HepG2 (cell line): ENCODE results near the gene CAPRIN1. TPM values are rescaled to one million over a fixed set of nuclear protein-coding genes. Genes with fewer than 3 reads are reported as not detected.

Source experiments
- AGO2 ChIP-seq: fragments of 200-400 bp; formaldehyde crosslinking; optimal IDR thresholded peaks from 2 replicates; pipeline ENCODE3; 2017; ENCODE audit warnings: mild to moderate bottlenecking, low read depth, low read length, moderate library complexity
- ASH2L ChIP-seq: fragments of 300-600, 200-600 bp; sonication (generic); IDR thresholded peaks from 2 replicates; pipeline ENCODE4 v1.7.0; 2017; ENCODE audit warnings: low read depth, mild to moderate bottlenecking, moderate library complexity, mixed read lengths, low read length; ENCODE audit not compliant: insufficient read length
- ELF1 ChIP-seq: sonication (generic); formaldehyde crosslinking; IDR thresholded peaks from 2 replicates; pipeline ENCODE4 v1.4.0; 2020; ENCODE audit warnings: missing genetic modification reagents
- GATAD2A ChIP-seq: IDR thresholded peaks from 2 replicates; pipeline ENCODE4 v1.6.1; 2016
- HMG20A ChIP-seq: IDR thresholded peaks from 2 replicates; pipeline ENCODE4 v1.6.1; 2016; ENCODE audit warnings: borderline replicate concordance
- JUN ChIP-seq: sonication (generic); formaldehyde crosslinking; IDR thresholded peaks from 2 replicates; pipeline ENCODE4 v1.4.0; 2020; ENCODE audit warnings: mild to moderate bottlenecking, missing genetic modification reagents
- KLF16 ChIP-seq, 2 experiments: sonication (generic) in 1 of 2; formaldehyde crosslinking in 1 of 2; IDR thresholded peaks; 2 replicates each; pipeline versions ENCODE4 v1.6.1 to v1.8.0; 2016 to 2023; ENCODE audit warnings: missing genetic modification reagents in 2 of 2, missing compliant biosample characterization in 1 of 2
- MTA1 ChIP-seq: sonication (generic); formaldehyde crosslinking; IDR thresholded peaks from 2 replicates; pipeline ENCODE4 v1.4.0; 2020; ENCODE audit warnings: missing genetic modification reagents, mild to moderate bottlenecking, borderline replicate concordance
- NFKBIZ ChIP-seq: IDR thresholded peaks from 2 replicates; pipeline ENCODE4 v1.6.1; 2018; ENCODE audit warnings: missing genetic modification reagents, missing compliant biosample characterization
- RBM22 ChIP-seq: fragments of 200-400 bp; formaldehyde crosslinking; optimal IDR thresholded peaks from 2 replicates; pipeline ENCODE3; 2017; ENCODE audit warnings: mild to moderate bottlenecking, low read length, moderate library complexity
- RFX1 ChIP-seq: fragments of 450-650 bp; IDR thresholded peaks from 2 replicates; pipeline ENCODE4 v1.6.1; 2017
- RFX5 ChIP-seq: IDR thresholded peaks from 2 replicates; pipeline ENCODE4 v1.6.1; 2011; ENCODE audit warnings: low read depth, low read length, improper control_type of control experiment
- RXRA ChIP-seq: sonication (generic); formaldehyde crosslinking; IDR thresholded peaks from 2 replicates; pipeline ENCODE4 v1.5.1; 2020; ENCODE audit warnings: missing genetic modification reagents
- TBP ChIP-seq: sonication (generic); formaldehyde crosslinking; IDR thresholded peaks from 2 replicates; pipeline ENCODE4 v1.5.0; 2020; ENCODE audit warnings: missing genetic modification reagents
- ZNF333 ChIP-seq: sonication (generic); formaldehyde crosslinking; IDR thresholded peaks from 2 replicates; pipeline ENCODE4 v1.4.0; 2020; ENCODE audit warnings: mild to moderate bottlenecking, missing genetic modification reagents, borderline replicate concordance
- ZNF350 ChIP-seq: sonication (generic); formaldehyde crosslinking; IDR thresholded peaks from 2 replicates; pipeline ENCODE4 v1.4.0; 2020; ENCODE audit warnings: mild to moderate bottlenecking, low read depth, missing genetic modification reagents, borderline replicate concordance
- ZNF468 ChIP-seq: sonication (generic); formaldehyde crosslinking; IDR thresholded peaks from 2 replicates; pipeline ENCODE4 v1.8.0; 2022; ENCODE audit warnings: mild to moderate bottlenecking, moderate library complexity, missing genetic modification reagents
- ZNF550 ChIP-seq: sonication (generic); formaldehyde crosslinking; IDR thresholded peaks from 2 replicates; pipeline ENCODE4 v1.4.0; 2020; ENCODE audit warnings: mild to moderate bottlenecking, missing genetic modification reagents, borderline replicate concordance
- polyA plus RNA-seq, 8 experiments: library from polyadenylated mRNA; depleted of rRNA in 3 of 8; stranded (reverse) in 7 of 8; unstranded in 1 of 8; fragments of >200 nt; fragmentation: Illumina TruSeq in 4 of 8; extraction: Trizol in 4 of 8; gene quantifications; 2 replicates each; pipeline versions ENCODE4 v1.2.1 to v1.2.3, GENCODE V29; 2011 to 2016; ENCODE audit warnings: low read depth in 4 of 8, missing spikeins in 1 of 8, mixed read lengths in 1 of 8; ENCODE audit not compliant: insufficient read depth in 1 of 8
- total RNA-seq, 5 experiments: library from RNA; depleted of rRNA; stranded (reverse); fragments of >200 nt; fragmentation: Illumina TruSeq; extraction: Trizol; gene quantifications; 2 replicates each; pipeline ENCODE4 v1.2.3, GENCODE V29; 2016; ENCODE audit warnings: low read depth in 1 of 5
- TF ChIP-seq, protein P1 (sequence below): sonication (generic); formaldehyde crosslinking; IDR thresholded peaks from 2 replicates; pipeline ENCODE4 v1.4.0; 2020; ENCODE audit warnings: missing genetic modification reagents
- TF ChIP-seq, protein P2 (sequence below): sonication (generic); formaldehyde crosslinking; IDR thresholded peaks from 2 replicates; pipeline ENCODE4 v1.4.0; 2020; ENCODE audit warnings: missing genetic modification reagents
- TF ChIP-seq, protein P3 (sequence below): IDR thresholded peaks from 2 replicates; pipeline ENCODE4 v1.6.1; 2016

Gene CAPRIN1
- total and polyA plus RNA-seq, 2 of the 13 experiments (the other 11 are each of a cell fraction or from before 2014, with no cell fraction given) = 114 to 162 TPM

DNA sequence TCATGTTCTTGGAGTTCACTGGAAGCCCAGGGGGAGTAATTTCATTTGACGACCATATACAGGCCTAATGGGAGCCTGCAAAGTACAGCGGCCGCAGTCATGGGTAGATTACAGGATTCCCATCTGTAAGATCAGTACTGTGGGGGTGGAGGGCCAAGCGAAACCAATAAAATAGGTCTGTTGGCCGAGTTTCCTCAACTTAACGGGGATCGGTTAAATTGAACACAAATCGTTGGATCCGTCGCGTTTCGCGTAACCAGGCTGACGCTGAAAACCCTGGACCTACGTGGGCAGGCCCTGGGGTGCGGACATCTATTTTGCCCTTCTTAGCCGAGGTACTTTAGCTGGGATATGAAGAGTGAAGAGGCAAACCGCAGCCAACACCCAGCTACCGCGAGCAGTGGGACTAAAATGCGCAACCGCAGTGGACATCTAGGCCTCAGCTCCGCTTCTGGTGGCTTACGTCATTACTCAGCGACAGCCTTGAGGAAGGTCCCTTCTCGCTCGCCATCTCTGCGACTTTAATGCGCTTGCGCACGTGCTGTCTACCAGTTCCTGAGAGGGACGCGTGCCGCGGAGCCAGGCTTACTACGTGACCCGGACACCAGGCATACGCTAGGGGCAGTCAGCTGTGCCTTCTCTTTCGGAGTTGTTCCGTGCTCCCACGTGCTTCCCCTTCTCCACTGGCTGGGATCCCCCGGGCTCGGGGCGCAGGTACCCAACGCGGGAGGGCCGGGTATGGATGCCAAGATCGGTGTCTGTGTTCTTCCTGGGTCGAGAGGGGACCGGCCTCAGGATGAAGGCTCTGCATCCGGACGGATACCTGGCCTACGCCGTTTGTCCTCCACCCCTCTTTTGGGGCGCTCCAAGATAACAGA lies 53.8 kb downstream of the CAPRIN1 start, which contains the start of gene NAT10 (continued):
- TF ChIP-seq GATAD2A (CRISPR knock-in tag) (peak; percentile 47; the same call in 1 of the 2 replicates), RFX1 (no peak), ZNF550 (CRISPR knock-in tag) (0 out of 2 replicates have a peak, but pooled peaks have one; percentile 82), AGO2 (peak; percentile 95), RXRA (CRISPR knock-in tag) (peak; percentile 83), ELF1 (CRISPR knock-in tag) (peak; percentile 85), ZNF350 (CRISPR knock-in tag) (peak; percentile 93), KLF16 (CRISPR knock-in tag; IDR thresholded peaks at IDR 0.05) (peak; percentile 76 to 91; a peak in 2 of 4 replicates), HMG20A (0 out of 2 replicates have a peak, but pooled peaks have one; percentile 40), ZNF333 (CRISPR knock-in tag) (no peak), MTA1 (CRISPR knock-in tag) (peak; percentile 69; the same call in 1 of the 2 replicates), ASH2L (peak; percentile 89), RBM22 (peak; percentile 91), RFX5 (no peak), TBP (CRISPR knock-in tag) (no peak), JUN (CRISPR knock-in tag) (0 out of 2 replicates have a peak, but pooled peaks have one; percentile 58), NFKBIZ (CRISPR knock-in tag) (no peak), ZNF468 (no peak)
- TF ChIP-seq, protein P1, sequence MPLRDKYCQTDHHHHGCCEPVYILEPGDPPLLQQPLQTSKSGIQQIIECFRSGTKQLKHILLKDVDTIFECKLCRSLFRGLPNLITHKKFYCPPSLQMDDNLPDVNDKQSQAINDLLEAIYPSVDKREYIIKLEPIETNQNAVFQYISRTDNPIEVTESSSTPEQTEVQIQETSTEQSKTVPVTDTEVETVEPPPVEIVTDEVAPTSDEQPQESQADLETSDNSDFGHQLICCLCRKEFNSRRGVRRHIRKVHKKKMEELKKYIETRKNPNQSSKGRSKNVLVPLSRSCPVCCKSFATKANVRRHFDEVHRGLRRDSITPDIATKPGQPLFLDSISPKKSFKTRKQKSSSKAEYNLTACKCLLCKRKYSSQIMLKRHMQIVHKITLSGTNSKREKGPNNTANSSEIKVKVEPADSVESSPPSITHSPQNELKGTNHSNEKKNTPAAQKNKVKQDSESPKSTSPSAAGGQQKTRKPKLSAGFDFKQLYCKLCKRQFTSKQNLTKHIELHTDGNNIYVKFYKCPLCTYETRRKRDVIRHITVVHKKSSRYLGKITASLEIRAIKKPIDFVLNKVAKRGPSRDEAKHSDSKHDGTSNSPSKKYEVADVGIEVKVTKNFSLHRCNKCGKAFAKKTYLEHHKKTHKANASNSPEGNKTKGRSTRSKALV (CRISPR knock-in tag) = peak; percentile 61; the same call in 1 of the 2 replicates
- TF ChIP-seq, protein P2, sequence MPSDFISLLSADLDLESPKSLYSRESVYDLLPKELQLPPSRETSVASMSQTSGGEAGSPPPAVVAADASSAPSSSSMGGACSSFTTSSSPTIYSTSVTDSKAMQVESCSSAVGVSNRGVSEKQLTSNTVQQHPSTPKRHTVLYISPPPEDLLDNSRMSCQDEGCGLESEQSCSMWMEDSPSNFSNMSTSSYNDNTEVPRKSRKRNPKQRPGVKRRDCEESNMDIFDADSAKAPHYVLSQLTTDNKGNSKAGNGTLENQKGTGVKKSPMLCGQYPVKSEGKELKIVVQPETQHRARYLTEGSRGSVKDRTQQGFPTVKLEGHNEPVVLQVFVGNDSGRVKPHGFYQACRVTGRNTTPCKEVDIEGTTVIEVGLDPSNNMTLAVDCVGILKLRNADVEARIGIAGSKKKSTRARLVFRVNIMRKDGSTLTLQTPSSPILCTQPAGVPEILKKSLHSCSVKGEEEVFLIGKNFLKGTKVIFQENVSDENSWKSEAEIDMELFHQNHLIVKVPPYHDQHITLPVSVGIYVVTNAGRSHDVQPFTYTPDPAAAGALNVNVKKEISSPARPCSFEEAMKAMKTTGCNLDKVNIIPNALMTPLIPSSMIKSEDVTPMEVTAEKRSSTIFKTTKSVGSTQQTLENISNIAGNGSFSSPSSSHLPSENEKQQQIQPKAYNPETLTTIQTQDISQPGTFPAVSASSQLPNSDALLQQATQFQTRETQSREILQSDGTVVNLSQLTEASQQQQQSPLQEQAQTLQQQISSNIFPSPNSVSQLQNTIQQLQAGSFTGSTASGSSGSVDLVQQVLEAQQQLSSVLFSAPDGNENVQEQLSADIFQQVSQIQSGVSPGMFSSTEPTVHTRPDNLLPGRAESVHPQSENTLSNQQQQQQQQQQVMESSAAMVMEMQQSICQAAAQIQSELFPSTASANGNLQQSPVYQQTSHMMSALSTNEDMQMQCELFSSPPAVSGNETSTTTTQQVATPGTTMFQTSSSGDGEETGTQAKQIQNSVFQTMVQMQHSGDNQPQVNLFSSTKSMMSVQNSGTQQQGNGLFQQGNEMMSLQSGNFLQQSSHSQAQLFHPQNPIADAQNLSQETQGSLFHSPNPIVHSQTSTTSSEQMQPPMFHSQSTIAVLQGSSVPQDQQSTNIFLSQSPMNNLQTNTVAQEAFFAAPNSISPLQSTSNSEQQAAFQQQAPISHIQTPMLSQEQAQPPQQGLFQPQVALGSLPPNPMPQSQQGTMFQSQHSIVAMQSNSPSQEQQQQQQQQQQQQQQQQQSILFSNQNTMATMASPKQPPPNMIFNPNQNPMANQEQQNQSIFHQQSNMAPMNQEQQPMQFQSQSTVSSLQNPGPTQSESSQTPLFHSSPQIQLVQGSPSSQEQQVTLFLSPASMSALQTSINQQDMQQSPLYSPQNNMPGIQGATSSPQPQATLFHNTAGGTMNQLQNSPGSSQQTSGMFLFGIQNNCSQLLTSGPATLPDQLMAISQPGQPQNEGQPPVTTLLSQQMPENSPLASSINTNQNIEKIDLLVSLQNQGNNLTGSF (CRISPR knock-in tag) = no peak
- TF ChIP-seq, protein P3, sequence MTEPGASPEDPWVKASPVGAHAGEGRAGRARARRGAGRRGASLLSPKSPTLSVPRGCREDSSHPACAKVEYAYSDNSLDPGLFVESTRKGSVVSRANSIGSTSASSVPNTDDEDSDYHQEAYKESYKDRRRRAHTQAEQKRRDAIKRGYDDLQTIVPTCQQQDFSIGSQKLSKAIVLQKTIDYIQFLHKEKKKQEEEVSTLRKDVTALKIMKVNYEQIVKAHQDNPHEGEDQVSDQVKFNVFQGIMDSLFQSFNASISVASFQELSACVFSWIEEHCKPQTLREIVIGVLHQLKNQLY (CRISPR knock-in tag) = peak; percentile 60
